ENCODE data around the gene GPATCH8. TPM values are rescaled to one million over a fixed set of nuclear protein-coding genes. Genes with fewer than 3 reads are reported as not detected.

The GPATCH8 gene
- total and polyA plus RNA-seq, 10 of the 15 experiments (the other 5 are each of a cell fraction or from before 2014, with no cell fraction given), result 11.7 to 45.1 (median 21.3) TPM

GRCh38 chr17:44354582-44355561 is 148.3 kb downstream of the GPATCH8 start:
- H3K9me3 ChIP-seq (replicated peaks; ENCODE audit: control insufficient read depth, insufficient read depth, low read length), result no peaks in the 10 kb centered on the region
- peaks cover 8% of the 10 kb centered on the region for H3K4me1 ChIP-seq (ENCODE audit: control insufficient read depth, insufficient read depth, low read length)
- FAIRE-seq (no peak), ATAC-seq (peak; percentile 46), DNase-seq (ENCODE audit: low read depth, low spot score) (no peak)
- CTCF ChIA-PET, result interaction anchor here (1.0 to 1.8 kb wide), 5 partner anchors 8 to 145 kb away, joined by 3 to 6 read pairs (median 5); partner anchors contain the start of genes FAM171A2 and GRN
- intact Hi-C loops (cut with micrococcal nuclease; ENCODE audit: unreplicated experiment), result no loop called here
- H3K4me2 ChIP-seq (ENCODE audit: control insufficient read depth, insufficient read depth), result peak overlapping the region; percentile 48; the same call in 1 of the 2 replicates
- RAD21 ChIA-PET (ENCODE audit: unreplicated experiment), result interaction anchor here (0.9 to 1.6 kb wide), 4 partner anchors 9 to 168 kb away, joined by 3 to 4 read pairs (median 3); partner anchors contain the start of gene FAM171A2
- no peak overlapping the region for H3K4me3 ChIP-seq
- peaks cover 4% of the 10 kb centered on the region for H3K79me2 ChIP-seq (ENCODE audit: control insufficient read depth, insufficient read depth, low read length)
- no peak overlapping the region for H3K9ac ChIP-seq (ENCODE audit: control insufficient read depth, insufficient read depth, low read length)
- SMC1A ChIA-PET (ENCODE audit: uncharacterized antibody, unreplicated experiment), result no interaction called here
- in situ Hi-C loops (cut with MboI), result no loop called here
- no peaks in the 10 kb centered on the region for H4K20me1 ChIP-seq (ENCODE audit: control insufficient read depth, insufficient read depth)
- H3K27ac ChIP-seq (ENCODE audit: control insufficient read depth, insufficient read depth), result no peak overlapping the region
- POLR2A ChIA-PET, result interaction anchor here (0.6 kb wide), 1 partner anchor 148 kb away, joined by 6 read pairs; no protein-coding TSS in a partner anchor
- 30% methylated on average over 67 of the region's 77 CpGs for WGBS (ENCODE audit: insufficient coverage, insufficient replicate concordance, low lambda C conversion rate, missing lambda C conversion rate)
- no TSS peak for BruUV-seq (replicated peaks)
- no peak overlapping the region for H2AFZ ChIP-seq (ENCODE audit: control insufficient read depth, low read depth, low read length)
- no peaks in the 10 kb centered on the region; a peak in 1 of 4 replicates for H3K27me3 ChIP-seq (replicated peaks in 1 of 2; ENCODE audit: control insufficient read depth in 2 of 2, insufficient read depth in 2 of 2, low read length in 1 of 2)
- peaks cover 14 to 17% of the 10 kb centered on the region in 2 experiments; a peak in 3 of 4 replicates for H3K36me3 ChIP-seq (ENCODE audit: control insufficient read depth in 2 of 2, insufficient read depth in 2 of 2, low read length in 1 of 2)
- TF ChIP-seq POU2F2 (IDR thresholded peaks at IDR 0.05; ENCODE audit: borderline replicate concordance, low read depth, low read length) (no peak), CHD4 (IDR thresholded peaks at IDR 0.05) (no peak), CTCF (IDR thresholded peaks at IDR 0.05 in 2 of 3, conservative IDR thresholded peaks at IDR 0.05 in 1 of 3; ENCODE audit: control insufficient read depth in 2 of 3, extremely low read depth in 1 of 3, insufficient read depth in 1 of 3, low read depth in 3 of 3, low read length in 3 of 3) (peak; percentile 36 to 62 (median 39)), NBN (IDR thresholded peaks at IDR 0.05) (no peak), ZNF24 (IDR thresholded peaks at IDR 0.05) (no peak), TBL1XR1 (IDR thresholded peaks at IDR 0.05; ENCODE audit: low read depth, low read length) (no peak), FOXM1 (IDR thresholded peaks at IDR 0.05; ENCODE audit: low read depth, low read length) (no peak), E2F4 (IDR thresholded peaks at IDR 0.05; ENCODE audit: low read depth, low read length) (no peak), MEF2B (IDR thresholded peaks at IDR 0.05; ENCODE audit: partially characterized antibody, poor library complexity, severe bottlenecking) (no peak), TCF3 (IDR thresholded peaks at IDR 0.05; ENCODE audit: borderline replicate concordance, insufficient read depth, low read depth, low read length) (0 out of 2 replicates have a peak, but pooled peaks have one; percentile 81), RELB (IDR thresholded peaks at IDR 0.05; ENCODE audit: low read depth) (no peak), LARP7 (IDR thresholded peaks at IDR 0.05) (no peak), ZBTB40 (IDR thresholded peaks at IDR 0.05; ENCODE audit: borderline replicate concordance) (no peak)

Measured in GM12878 (cell line).